HG02943 (cell line): ENCODE results near the gene OR2T8.

Experiments
- ATAC-seq: cut with Tn5 transposase; IDR thresholded peaks from one replicate; pipeline ENCODE4 v1.9.1; 2021; ENCODE audit warnings: mild to moderate bottlenecking, low read depth, moderate library complexity; ENCODE audit not compliant: unreplicated experiment

OR2T8 gene

DNA sequence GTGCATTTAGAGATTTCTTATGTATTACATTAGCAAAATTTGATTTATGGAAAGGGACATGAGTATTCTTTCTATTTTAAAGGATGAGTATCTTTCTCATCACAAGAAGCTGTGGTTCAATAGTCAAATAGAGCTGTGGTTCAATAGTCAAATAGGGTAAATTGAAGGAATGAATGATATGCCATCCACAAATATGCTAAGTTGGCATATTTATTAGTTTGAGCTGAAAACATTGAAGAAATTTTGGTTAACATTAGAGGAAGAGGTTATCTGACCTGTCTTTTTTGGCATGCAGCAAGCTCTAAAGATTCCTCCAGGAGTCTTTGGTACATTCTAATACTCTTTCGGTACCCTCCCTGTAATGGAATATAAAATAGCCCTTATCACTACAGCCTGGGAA lies 33.4 kb downstream of the OR2T8 start:
- ATAC-seq, result no peak

DNA sequence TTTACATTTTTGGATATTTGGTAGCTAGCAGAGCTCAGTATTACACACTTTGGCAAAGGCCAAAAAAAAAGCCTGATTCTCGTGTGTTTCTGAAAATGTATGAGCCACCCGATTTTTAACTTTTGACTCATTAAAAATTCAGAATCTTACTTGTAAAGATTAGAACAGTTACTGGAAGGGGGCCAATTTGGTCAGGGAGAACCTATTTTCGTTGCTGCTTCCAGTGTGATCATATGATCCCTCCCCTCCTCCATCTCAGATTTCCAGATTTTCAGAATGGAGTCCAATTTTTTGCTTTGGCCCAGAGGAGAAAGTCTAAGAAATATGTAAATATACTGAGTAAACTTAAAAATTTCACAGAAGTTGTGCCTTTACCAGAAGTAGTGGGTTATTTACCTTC lies 41.7 kb downstream of the OR2T8 start:
- ATAC-seq, result no peak

DNA sequence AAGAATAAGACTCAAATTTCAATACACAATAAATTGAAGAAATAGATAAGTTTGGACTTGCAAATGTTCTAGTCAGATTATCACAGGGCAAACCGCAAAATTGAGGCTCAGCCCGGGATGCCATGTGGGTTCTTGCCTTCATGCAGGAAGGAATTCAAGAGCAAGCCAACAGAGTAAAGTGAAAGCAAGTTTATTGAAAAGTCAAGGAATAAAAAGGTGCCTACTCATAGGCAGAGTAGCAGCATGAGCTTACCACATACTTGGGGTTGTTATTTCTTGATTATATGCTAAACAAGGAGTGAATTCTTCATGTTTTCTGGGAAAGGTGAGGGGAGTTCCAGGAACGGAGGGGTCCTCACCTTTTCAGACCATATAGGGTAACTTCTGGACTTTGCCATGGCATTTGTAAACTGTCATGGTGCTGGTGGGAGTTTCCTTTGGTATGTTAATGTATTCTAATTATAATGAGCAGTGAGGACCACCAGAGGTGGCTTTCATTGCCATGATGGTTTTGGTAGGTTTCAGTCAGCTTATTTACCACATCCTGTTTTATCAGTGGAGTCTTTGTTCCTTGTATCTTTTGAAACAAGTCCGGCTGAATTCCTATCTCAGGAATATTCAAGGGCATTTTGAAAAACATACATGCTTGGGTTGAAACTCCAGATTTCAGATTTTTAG lies 43.0 kb downstream of the OR2T8 start:
- ATAC-seq, result no peak

DNA sequence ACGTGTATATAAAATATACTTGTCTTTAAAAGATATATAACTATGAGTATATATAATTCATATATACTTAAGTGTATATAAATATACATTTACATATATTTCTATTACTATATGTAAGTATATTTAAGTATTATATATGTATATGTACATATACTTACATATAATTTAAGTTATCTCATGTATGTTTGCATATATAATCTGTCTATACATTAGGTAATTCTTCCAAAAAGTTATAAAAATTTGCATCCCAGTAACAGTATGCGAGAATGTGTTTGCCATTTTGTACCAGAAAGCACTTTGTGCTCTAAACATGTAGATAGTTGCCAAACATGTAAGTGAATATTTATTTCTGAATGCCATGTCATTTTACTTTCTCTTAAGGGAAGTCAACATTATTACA lies 44.9 kb downstream of the OR2T8 start, which contains the start of gene OR2AK2:
OR2AK2 (plus strand) TSS at position 301 of the 400 bp plus-strand sequence. CDS start 144 bp downstream, outside the sequence.
- ATAC-seq, result no peak

- peak; percentile 89 for ATAC-seq
Measured at GRCh38 chr1:247966532-247967204, 46.6 kb downstream of the OR2T8 start.
